ENCODE results near the gene RNF5.

DNA sequence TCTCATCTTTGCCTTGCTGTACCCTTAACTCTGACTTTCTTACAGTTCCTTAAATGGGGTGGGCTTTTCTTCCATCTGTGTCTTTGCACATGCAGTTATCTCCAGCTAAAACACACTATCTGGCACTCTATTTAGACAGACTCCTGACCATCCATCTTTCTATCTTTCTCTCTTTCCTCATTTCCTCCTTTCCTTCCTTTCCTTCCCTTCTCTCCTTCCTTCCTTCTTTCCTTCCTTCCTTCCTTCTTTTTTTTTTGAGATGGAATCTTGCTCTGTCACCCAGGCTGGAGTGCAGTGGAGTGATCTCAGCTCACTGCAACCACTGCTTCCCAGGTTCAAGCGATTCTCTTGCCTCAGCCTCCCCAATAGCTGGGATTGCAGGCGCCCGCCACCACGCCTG lies 37.4 kb downstream of the RNF5 start:
- TF ChIP-seq EZH2 (IDR thresholded peaks at IDR 0.05) = no peak
- no peak for TF ChIP-seq EZH2phosphoT487 (IDR thresholded peaks at IDR 0.05; ENCODE audit: borderline replicate concordance)
- TF ChIP-seq POLR2A (IDR thresholded peaks at IDR 0.05; ENCODE audit: borderline replicate concordance, extremely low read depth, insufficient read depth, insufficient read length) = no peak
- TF ChIP-seq, protein P1, sequence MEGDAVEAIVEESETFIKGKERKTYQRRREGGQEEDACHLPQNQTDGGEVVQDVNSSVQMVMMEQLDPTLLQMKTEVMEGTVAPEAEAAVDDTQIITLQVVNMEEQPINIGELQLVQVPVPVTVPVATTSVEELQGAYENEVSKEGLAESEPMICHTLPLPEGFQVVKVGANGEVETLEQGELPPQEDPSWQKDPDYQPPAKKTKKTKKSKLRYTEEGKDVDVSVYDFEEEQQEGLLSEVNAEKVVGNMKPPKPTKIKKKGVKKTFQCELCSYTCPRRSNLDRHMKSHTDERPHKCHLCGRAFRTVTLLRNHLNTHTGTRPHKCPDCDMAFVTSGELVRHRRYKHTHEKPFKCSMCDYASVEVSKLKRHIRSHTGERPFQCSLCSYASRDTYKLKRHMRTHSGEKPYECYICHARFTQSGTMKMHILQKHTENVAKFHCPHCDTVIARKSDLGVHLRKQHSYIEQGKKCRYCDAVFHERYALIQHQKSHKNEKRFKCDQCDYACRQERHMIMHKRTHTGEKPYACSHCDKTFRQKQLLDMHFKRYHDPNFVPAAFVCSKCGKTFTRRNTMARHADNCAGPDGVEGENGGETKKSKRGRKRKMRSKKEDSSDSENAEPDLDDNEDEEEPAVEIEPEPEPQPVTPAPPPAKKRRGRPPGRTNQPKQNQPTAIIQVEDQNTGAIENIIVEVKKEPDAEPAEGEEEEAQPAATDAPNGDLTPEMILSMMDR (IDR thresholded peaks at IDR 0.05 in 2 of 3, conservative IDR thresholded peaks at IDR 0.05 in 1 of 3; ENCODE audit: borderline replicate concordance in 1 of 3, insufficient read depth in 1 of 3, low read depth in 2 of 3, low read length in 2 of 3) = no peak
- TF ChIP-seq SIN3A (IDR thresholded peaks at IDR 0.05; ENCODE audit: low read depth) = no peak
- no peak for TF ChIP-seq POLR2AphosphoS5 (IDR thresholded peaks at IDR 0.05; ENCODE audit: low read depth, low read length)
- no peak for TF ChIP-seq RAD21 (IDR thresholded peaks at IDR 0.05; ENCODE audit: low read depth)
- no peak for TF ChIP-seq EGR1 (IDR thresholded peaks at IDR 0.05; ENCODE audit: low read depth)
- no peak for TF ChIP-seq TCF7L2 (IDR thresholded peaks at IDR 0.05; ENCODE audit: borderline replicate concordance, extremely low read depth, insufficient read depth, insufficient read length)
